Measurements from ENCODE around the gene CGREF1. TPM values are rescaled to one million over a fixed set of nuclear protein-coding genes. Genes with fewer than 3 reads are reported as not detected.

The CGREF1 gene
- total and polyA plus RNA-seq, 5 donors = 4.0 to 9.6 (median 4.7) TPM

GRCh38 chr2:27094353-27094984 lies 24.5 kb downstream of the CGREF1 start:
- WGBS = 93% methylated on average over 24 of the region's 24 CpGs
- no peaks in the 10 kb centered on the region for H3K9me3 ChIP-seq (ENCODE audit: control insufficient read depth, low read length)
- intact Hi-C loops (cut with DNase I) = loop anchor here in 2 of 4 donors (10.0 kb wide), 1 partner anchor 190 kb away; the partner anchor contains the start of gene TRIM54 (in 2 of the 2)
- no peaks in the 10 kb centered on the region for H3K4me1 ChIP-seq (ENCODE audit: control insufficient read depth, insufficient read depth, low read length)
- peak in 1 of 3 donors; percentile 40 for DNase-seq
- H3K4me3 ChIP-seq (ENCODE audit: low read length) = no peak overlapping the region
- ATAC-seq = no peak
- no peak overlapping the region for H3K27ac ChIP-seq (ENCODE audit: low read length)
- no peaks in the 10 kb centered on the region for H3K27me3 ChIP-seq (ENCODE audit: control insufficient read depth, insufficient read depth)

- no peaks in the 10 kb centered on the region for H3K27me3 ChIP-seq (ENCODE audit: control insufficient read depth, insufficient read depth)
- intact Hi-C loops (cut with DNase I) = loop anchor here in 2 of 4 donors (10.0 kb wide), 1 partner anchor 191 kb away; the partner anchor contains the start of gene TRIM54 (in 2 of the 2)
- H3K27ac ChIP-seq (ENCODE audit: low read length) = no peak overlapping the region
- ATAC-seq (no peak), DNase-seq (peak in 1 of 3 donors; percentile 20)
- H3K4me3 ChIP-seq (ENCODE audit: low read length) = no peak overlapping the region
- H3K4me1 ChIP-seq (ENCODE audit: control insufficient read depth, insufficient read depth, low read length) = no peaks in the 10 kb centered on the region
- H3K9me3 ChIP-seq (ENCODE audit: control insufficient read depth, low read length) = no peaks in the 10 kb centered on the region
- 90% methylated on average over 6 of the region's 6 CpGs for WGBS
Measured at GRCh38 chr2:27093430-27094352, 25.2 kb downstream of the CGREF1 start.

- no peak overlapping the region for H3K27ac ChIP-seq (ENCODE audit: low read length)
- H3K4me1 ChIP-seq (ENCODE audit: control insufficient read depth, insufficient read depth, low read length) = no peaks in the 10 kb centered on the region
- no peaks in the 10 kb centered on the region for H3K9me3 ChIP-seq (ENCODE audit: control insufficient read depth, low read length)
- WGBS = 65% methylated on average over 10 of the region's 10 CpGs
- intact Hi-C loops (cut with DNase I) = loop anchor here in 2 of 4 donors (10.0 kb wide), 1 partner anchor 192 kb away; the partner anchor contains the start of gene TRIM54 (in 2 of the 2)
- H3K4me3 ChIP-seq (ENCODE audit: low read length) = no peak overlapping the region
- H3K27me3 ChIP-seq (ENCODE audit: control insufficient read depth, insufficient read depth) = no peaks in the 10 kb centered on the region
- ATAC-seq (no peak), DNase-seq (peak in 1 of 3 donors; percentile 40)
Measured at GRCh38 chr2:27092696-27093429, 26.1 kb downstream of the CGREF1 start.

- DNase-seq (peak in 1 of 3 donors; percentile 13), ATAC-seq (no peak)
- Histone ChIP-seq H3K4me3 (ENCODE audit: low read length) (no peak overlapping the region), H3K9me3 (ENCODE audit: control insufficient read depth, low read length) (no peaks in the 10 kb centered on the region), H3K27ac (ENCODE audit: low read length) (no peak overlapping the region), H3K27me3 (ENCODE audit: control insufficient read depth, insufficient read depth) (no peaks in the 10 kb centered on the region), H3K4me1 (ENCODE audit: control insufficient read depth, insufficient read depth, low read length) (no peaks in the 10 kb centered on the region)
- WGBS = 76% methylated on average over 25 of the region's 25 CpGs
- intact Hi-C loops (cut with DNase I) = loop anchor here in 2 of 4 donors (10.0 kb wide), 1 partner anchor 193 kb away; the partner anchor contains the start of gene TRIM54 (in 2 of the 2)
Measured at GRCh38 chr2:27091746-27092695, 26.9 kb downstream of the CGREF1 start.

- intact Hi-C loops (cut with DNase I) = loop anchor here (5.0 to 10.0 kb wide), 5 partner anchors 37 to 127 kb away; partner anchors contain the start of genes TMEM214 (in 3 of the 4) and AGBL5 (in 1 of the 4)
- ATAC-seq (no peak), DNase-seq (peak in 1 of 3 donors; percentile 36)
- Histone ChIP-seq H3K9me3 (ENCODE audit: control insufficient read depth, low read length) (no peaks in the 10 kb centered on the region), H3K4me3 (ENCODE audit: low read length) (no peak overlapping the region), H3K27ac (ENCODE audit: low read length) (no peak overlapping the region), H3K4me1 (ENCODE audit: control insufficient read depth, insufficient read depth, low read length) (no peaks in the 10 kb centered on the region), H3K27me3 (ENCODE audit: control insufficient read depth, insufficient read depth) (no peaks in the 10 kb centered on the region)
- WGBS = 89% methylated on average over 14 of the region's 14 CpGs
Measured at GRCh38 chr2:27089111-27089954, 29.6 kb downstream of the CGREF1 start.

- ATAC-seq (no peak), DNase-seq (no peak)
- no peaks in the 10 kb centered on the region for H3K9me3 ChIP-seq (ENCODE audit: control insufficient read depth, low read length)
- intact Hi-C loops (cut with DNase I) = loop anchor here (5.0 to 10.0 kb wide), 5 partner anchors 36 to 126 kb away; partner anchors contain the start of genes TMEM214 (in 3 of the 4) and AGBL5 (in 1 of the 4)
- WGBS = 88% methylated on average over 6 of the region's 6 CpGs
- H3K27ac ChIP-seq (ENCODE audit: low read length) = no peak overlapping the region
- H3K27me3 ChIP-seq (ENCODE audit: control insufficient read depth, insufficient read depth) = no peaks in the 10 kb centered on the region
- H3K4me1 ChIP-seq (ENCODE audit: control insufficient read depth, insufficient read depth, low read length) = no peaks in the 10 kb centered on the region
- no peak overlapping the region for H3K4me3 ChIP-seq (ENCODE audit: low read length)
Measured at GRCh38 chr2:27088634-27089033, 30.3 kb downstream of the CGREF1 start.

GRCh38 chr2:27087823-27088410 lies 31.0 kb downstream of the CGREF1 start:
- DNase-seq (peak in 1 of 3 donors; percentile 9), ATAC-seq (no peak)
- Histone ChIP-seq H3K27me3 (ENCODE audit: control insufficient read depth, insufficient read depth) (no peaks in the 10 kb centered on the region), H3K4me3 (ENCODE audit: low read length) (no peak overlapping the region), H3K4me1 (ENCODE audit: control insufficient read depth, insufficient read depth, low read length) (no peaks in the 10 kb centered on the region), H3K27ac (ENCODE audit: low read length) (no peak overlapping the region), H3K9me3 (ENCODE audit: control insufficient read depth, low read length) (no peaks in the 10 kb centered on the region)
- WGBS = 84% methylated on average over 5 of the region's 5 CpGs
- intact Hi-C loops (cut with DNase I) = loop anchor here (5.0 to 10.0 kb wide), 5 partner anchors 36 to 126 kb away; partner anchors contain the start of genes TMEM214 (in 3 of the 4) and AGBL5 (in 1 of the 4)

GRCh38 chr2:27086724-27087593 lies 32.0 kb downstream of the CGREF1 start, which contains the start of gene KHK:
KHK (plus strand) TSS chr2:27086772; CDS start chr2:27087260, 488 bp downstream.
- WGBS = 11% methylated on average over 54 of the region's 54 CpGs
- no peaks in the 10 kb centered on the region for H3K27me3 ChIP-seq (ENCODE audit: control insufficient read depth, insufficient read depth)
- H3K4me3 ChIP-seq (ENCODE audit: low read length) = peak within 1 kb of the TSS; percentile 74
- peak; percentile 24 to 38 for ATAC-seq
- H3K9me3 ChIP-seq (ENCODE audit: control insufficient read depth, low read length) = no peaks in the 10 kb centered on the region
- intact Hi-C loops (cut with DNase I) = loop anchor here (5.0 to 10.0 kb wide), 5 partner anchors 35 to 125 kb away; partner anchors contain the start of genes TMEM214 (in 3 of the 4) and AGBL5 (in 1 of the 4)
- no peaks in the 10 kb centered on the region for H3K4me1 ChIP-seq (ENCODE audit: control insufficient read depth, insufficient read depth, low read length)
- peak; percentile 69 to 86 (median 85) for DNase-seq
- H3K27ac ChIP-seq (ENCODE audit: low read length) = peak within 1 kb of the TSS; percentile 67
